ENCODE results near the gene LY6G6D.

The LY6G6D gene

DNA sequence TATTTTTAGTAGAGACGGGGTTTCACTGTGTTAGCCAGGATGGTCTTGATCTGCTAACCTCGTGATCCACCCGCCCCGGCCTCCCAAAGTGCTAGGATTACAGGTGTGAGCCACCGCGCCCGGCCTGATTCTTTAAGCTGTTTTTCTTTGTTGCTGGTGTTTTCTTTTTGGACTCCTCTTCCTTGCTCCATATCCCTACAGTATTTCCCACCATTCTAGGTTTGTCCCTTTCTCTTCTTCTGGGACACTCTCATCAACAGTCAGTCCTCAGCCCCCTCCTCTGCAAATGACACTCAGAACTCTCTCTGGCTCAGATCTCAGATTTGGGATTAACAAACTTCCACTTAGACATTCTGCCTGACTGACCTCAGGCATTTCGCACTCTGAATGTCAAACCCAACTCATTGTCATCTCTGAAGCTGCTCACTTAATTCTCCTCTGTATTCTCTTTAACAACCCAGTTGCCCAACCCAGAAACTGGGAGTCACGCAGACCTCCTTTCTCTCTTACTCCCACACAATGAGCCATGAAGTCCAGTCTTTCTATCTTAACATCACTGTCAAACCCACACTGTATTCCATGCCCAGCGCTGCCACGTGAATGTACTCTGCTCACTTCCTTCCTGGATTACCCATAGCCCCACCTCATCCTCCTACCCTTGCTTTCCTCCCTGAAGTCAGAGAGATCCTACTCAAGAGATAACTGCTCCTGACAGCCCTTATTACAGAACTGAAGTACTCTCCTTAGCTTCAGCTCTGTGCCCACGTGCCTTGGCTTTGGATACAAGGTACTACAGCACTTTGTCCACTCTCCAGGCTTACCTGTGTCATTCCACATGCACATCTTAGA is 10.6 kb downstream of the LY6G6D start:
- DNase-seq (ENCODE audit: low read depth) = peak; percentile 16
- no peak overlapping the region for H3K4me3 ChIP-seq (ENCODE audit: low read length)
- TF ChIP-seq, protein P1, sequence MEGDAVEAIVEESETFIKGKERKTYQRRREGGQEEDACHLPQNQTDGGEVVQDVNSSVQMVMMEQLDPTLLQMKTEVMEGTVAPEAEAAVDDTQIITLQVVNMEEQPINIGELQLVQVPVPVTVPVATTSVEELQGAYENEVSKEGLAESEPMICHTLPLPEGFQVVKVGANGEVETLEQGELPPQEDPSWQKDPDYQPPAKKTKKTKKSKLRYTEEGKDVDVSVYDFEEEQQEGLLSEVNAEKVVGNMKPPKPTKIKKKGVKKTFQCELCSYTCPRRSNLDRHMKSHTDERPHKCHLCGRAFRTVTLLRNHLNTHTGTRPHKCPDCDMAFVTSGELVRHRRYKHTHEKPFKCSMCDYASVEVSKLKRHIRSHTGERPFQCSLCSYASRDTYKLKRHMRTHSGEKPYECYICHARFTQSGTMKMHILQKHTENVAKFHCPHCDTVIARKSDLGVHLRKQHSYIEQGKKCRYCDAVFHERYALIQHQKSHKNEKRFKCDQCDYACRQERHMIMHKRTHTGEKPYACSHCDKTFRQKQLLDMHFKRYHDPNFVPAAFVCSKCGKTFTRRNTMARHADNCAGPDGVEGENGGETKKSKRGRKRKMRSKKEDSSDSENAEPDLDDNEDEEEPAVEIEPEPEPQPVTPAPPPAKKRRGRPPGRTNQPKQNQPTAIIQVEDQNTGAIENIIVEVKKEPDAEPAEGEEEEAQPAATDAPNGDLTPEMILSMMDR (IDR thresholded peaks at IDR 0.05; ENCODE audit: insufficient read depth, low read depth, low read length, missing control alignments) = no peak

DNA sequence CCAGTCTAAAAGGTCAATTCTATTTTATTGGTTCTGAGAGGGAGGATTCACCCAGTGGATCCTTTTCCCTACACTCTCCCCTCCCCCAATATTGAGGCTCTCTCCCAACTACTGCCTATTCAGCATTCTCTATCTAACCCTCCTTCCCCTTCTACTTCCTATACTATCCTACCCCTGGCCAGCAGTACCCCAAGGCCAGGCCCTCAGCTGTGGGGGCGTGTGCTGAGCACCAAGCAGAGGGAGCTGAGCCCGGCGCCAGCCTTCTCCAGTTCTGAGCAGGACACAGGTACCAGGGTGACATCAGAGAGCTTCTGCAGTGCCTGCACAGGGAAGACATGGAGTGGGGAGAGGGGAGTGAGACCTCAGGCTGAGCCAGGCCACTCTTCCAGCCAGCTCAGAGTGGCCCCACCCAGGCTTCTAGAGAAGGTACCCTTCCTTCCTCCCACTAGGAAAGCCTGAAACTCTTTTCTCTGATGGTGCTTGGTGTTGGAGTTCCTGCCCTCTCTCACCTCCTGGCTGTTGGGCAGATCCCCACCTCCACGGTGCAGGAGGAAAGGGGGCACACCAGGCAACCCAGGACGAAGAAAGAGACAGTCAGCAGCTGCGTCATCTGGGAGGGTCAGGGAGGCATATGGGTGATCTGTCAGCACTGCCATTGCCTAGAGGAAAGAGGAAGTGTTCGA is 12.0 kb downstream of the LY6G6D start:
- no peak for DNase-seq (ENCODE audit: low read depth)
- TF ChIP-seq, protein P1 (IDR thresholded peaks at IDR 0.05; ENCODE audit: insufficient read depth, low read depth, low read length, missing control alignments) = no peak
- H3K4me3 ChIP-seq (ENCODE audit: low read length) = no peak overlapping the region

GRCh38 chr6:31727717-31728671 is 12.8 kb downstream of the LY6G6D start:
- DNase-seq (ENCODE audit: low read depth) = no peak
- H3K4me3 ChIP-seq (ENCODE audit: low read length) = no peak overlapping the region
- TF ChIP-seq, protein P1 (IDR thresholded peaks at IDR 0.05; ENCODE audit: insufficient read depth, low read depth, low read length, missing control alignments) = no peak

DNA sequence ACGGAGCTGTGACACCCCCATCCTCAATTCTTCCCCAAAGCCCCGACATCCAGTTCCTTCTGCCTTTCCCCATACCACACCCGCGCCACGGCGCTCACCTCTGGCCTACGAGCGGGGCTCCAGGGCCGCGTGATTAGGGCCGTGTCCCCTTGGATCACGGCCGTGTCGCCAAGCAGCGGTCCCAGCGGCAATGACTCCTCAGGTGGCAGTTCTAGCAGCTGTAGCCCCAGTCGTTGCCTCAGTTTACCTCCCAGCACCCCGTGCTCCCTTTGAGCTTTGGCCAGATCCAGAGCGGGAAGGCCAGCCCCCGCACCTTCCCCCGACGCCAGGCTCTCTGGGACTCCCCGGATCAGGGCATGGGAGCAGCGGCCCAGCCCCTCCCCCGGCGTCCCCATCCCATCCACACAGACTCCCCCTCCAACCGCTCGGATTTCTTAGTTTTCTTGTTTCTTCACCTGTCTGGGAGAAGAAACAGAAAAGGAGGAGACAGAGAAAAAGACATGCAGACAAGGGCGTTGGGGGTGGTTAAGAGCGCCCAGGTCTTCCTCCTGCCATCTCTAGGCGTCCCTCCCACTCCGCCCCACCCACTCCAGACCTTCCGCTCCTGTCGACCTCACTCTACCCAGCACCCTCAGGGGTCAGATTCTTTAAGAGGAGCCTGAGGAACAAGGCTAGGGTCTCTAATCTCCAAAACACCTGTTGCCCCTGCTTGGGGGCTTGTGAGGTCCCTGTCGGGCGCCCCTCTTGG is 13.8 kb downstream of the LY6G6D start, which contains the start of gene DDAH2:
Gene DDAH2, minus strand, starts transcription at position 533 of the 748 bp plus-strand sequence. Its CDS starts 138 bp downstream, at position 395.
- TF ChIP-seq, protein P1 (IDR thresholded peaks at IDR 0.05; ENCODE audit: insufficient read depth, low read depth, low read length, missing control alignments) = peak; percentile 57

GRCh38 chr6:31729515-31729978 is 14.4 kb downstream of the LY6G6D start:
- H3K4me3 ChIP-seq (ENCODE audit: low read length) = peak overlapping the region; percentile 66
- DNase-seq (ENCODE audit: low read depth) = peak; percentile 81
- TF ChIP-seq, protein P1 (IDR thresholded peaks at IDR 0.05; ENCODE audit: insufficient read depth, low read depth, low read length, missing control alignments) = no peak

More for the DNA sequence above, 13.8 kb downstream of the LY6G6D start, which contains the start of gene DDAH2:
- peak within 1 kb of the TSS; percentile 66 for H3K4me3 ChIP-seq (ENCODE audit: low read length)
- no peak for DNase-seq (ENCODE audit: low read depth)
